Measurements from ENCODE around the gene CXorf58. TPM values are rescaled to one million over a fixed set of nuclear protein-coding genes. Genes with fewer than 3 reads are reported as not detected.
A peak's percentile ranks its signal among the peaks of the same experiment; 100 is the strongest.

Gene CXorf58
- total and polyA plus RNA-seq, 9 of the 15 experiments (the other 6 are each of a cell fraction or from before 2014, with no cell fraction given), result 0.10 to 0.27 (median 0.16) TPM; not detected in 3

GRCh38 chrX:23938690-23939089, 30.9 kb downstream of the CXorf58 start (continued):
- TF ChIP-seq CREB3L1 (IDR thresholded peaks at IDR 0.05; ENCODE audit: borderline replicate concordance, low read depth) (no peak), EP400 (IDR thresholded peaks at IDR 0.05) (0 out of 2 replicates have a peak, but pooled peaks have one; percentile 13), E2F6 (IDR thresholded peaks at IDR 0.05; ENCODE audit: borderline replicate concordance in 1 of 2, extremely low read depth in 1 of 2, insufficient read depth in 1 of 2, insufficient read length in 1 of 2, low read depth in 1 of 2, low read length in 1 of 2, poor library complexity in 1 of 2, severe bottlenecking in 1 of 2) (no peak), MYBL2 (IDR thresholded peaks at IDR 0.05; ENCODE audit: low read depth) (no peak), MYBL2 (CRISPR knock-in tag; IDR thresholded peaks at IDR 0.05; ENCODE audit: borderline replicate concordance) (no peak), MITF (IDR thresholded peaks at IDR 0.05) (no peak), ZNF3 (CRISPR knock-in tag; IDR thresholded peaks at IDR 0.05) (no peak), MTA1 (IDR thresholded peaks at IDR 0.05; ENCODE audit: borderline replicate concordance) (no peak), TAF9B (IDR thresholded peaks at IDR 0.05; ENCODE audit: partially characterized antibody) (peak; percentile 42), CSDE1 (IDR thresholded peaks at IDR 0.05) (no peak), TSC22D4 (tag; IDR thresholded peaks at IDR 0.05) (no peak), SMARCC2 (IDR thresholded peaks at IDR 0.05; ENCODE audit: low read depth) (peak; percentile 61; the same call in 1 of the 2 replicates), MAFK (IDR thresholded peaks at IDR 0.05; ENCODE audit: low read length) (peak; percentile 90), TEAD1 (CRISPR knock-in tag; IDR thresholded peaks at IDR 0.05) (no peak), ZNF76 (CRISPR knock-in tag; IDR thresholded peaks at IDR 0.05; ENCODE audit: borderline replicate concordance) (no peak), TRIM24 (IDR thresholded peaks at IDR 0.05) (0 out of 4 replicates have a peak, but pooled peaks of 1 of the 2 experiments have one; percentile 19), SLC30A9 (CRISPR knock-in tag; IDR thresholded peaks at IDR 0.05) (no peak), FOXA3 (CRISPR knock-in tag; conservative IDR thresholded peaks at IDR 0.05 in 1 of 2, IDR thresholded peaks at IDR 0.05 in 1 of 2) (peak in 1 of 2 experiments; percentile 49; a peak in 2 of 4 replicates), ZNF263 (CRISPR knock-in tag; IDR thresholded peaks at IDR 0.05; ENCODE audit: borderline replicate concordance) (no peak)
- TF ChIP-seq, protein P1, sequence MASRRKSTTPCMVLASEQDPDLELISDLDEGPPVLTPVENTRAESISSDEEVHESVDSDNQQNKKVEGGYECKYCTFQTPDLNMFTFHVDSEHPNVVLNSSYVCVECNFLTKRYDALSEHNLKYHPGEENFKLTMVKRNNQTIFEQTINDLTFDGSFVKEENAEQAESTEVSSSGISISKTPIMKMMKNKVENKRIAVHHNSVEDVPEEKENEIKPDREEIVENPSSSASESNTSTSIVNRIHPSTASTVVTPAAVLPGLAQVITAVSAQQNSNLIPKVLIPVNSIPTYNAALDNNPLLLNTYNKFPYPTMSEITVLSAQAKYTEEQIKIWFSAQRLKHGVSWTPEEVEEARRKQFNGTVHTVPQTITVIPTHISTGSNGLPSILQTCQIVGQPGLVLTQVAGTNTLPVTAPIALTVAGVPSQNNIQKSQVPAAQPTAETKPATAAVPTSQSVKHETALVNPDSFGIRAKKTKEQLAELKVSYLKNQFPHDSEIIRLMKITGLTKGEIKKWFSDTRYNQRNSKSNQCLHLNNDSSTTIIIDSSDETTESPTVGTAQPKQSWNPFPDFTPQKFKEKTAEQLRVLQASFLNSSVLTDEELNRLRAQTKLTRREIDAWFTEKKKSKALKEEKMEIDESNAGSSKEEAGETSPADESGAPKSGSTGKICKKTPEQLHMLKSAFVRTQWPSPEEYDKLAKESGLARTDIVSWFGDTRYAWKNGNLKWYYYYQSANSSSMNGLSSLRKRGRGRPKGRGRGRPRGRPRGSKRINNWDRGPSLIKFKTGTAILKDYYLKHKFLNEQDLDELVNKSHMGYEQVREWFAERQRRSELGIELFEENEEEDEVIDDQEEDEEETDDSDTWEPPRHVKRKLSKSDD (conservative IDR thresholded peaks at IDR 0.05; ENCODE audit: low read length), result no peak
- TF ChIP-seq, protein P2, sequence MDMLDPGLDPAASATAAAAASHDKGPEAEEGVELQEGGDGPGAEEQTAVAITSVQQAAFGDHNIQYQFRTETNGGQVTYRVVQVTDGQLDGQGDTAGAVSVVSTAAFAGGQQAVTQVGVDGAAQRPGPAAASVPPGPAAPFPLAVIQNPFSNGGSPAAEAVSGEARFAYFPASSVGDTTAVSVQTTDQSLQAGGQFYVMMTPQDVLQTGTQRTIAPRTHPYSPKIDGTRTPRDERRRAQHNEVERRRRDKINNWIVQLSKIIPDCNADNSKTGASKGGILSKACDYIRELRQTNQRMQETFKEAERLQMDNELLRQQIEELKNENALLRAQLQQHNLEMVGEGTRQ (CRISPR knock-in tag; IDR thresholded peaks at IDR 0.05), result no peak
